A549 treated with Hydrocortisone at 1 μM for 4 hours (cell line): ENCODE results near the gene AFAP1. TPM values are rescaled to one million over a fixed set of nuclear protein-coding genes. Genes with fewer than 3 reads are reported as not detected.

Experiments
- total RNA-seq: library from RNA; stranded (reverse); fragments of 200-300 nt; extraction: Qiagen RNA extraction; gene quantifications from 5 replicates; pipeline ENCODE4 v1.2.3, GENCODE V29; 2022

The AFAP1 gene
- 14.9 to 23.2 TPM (median 19.0 TPM) in 5 replicates for total RNA-seq

DNA sequence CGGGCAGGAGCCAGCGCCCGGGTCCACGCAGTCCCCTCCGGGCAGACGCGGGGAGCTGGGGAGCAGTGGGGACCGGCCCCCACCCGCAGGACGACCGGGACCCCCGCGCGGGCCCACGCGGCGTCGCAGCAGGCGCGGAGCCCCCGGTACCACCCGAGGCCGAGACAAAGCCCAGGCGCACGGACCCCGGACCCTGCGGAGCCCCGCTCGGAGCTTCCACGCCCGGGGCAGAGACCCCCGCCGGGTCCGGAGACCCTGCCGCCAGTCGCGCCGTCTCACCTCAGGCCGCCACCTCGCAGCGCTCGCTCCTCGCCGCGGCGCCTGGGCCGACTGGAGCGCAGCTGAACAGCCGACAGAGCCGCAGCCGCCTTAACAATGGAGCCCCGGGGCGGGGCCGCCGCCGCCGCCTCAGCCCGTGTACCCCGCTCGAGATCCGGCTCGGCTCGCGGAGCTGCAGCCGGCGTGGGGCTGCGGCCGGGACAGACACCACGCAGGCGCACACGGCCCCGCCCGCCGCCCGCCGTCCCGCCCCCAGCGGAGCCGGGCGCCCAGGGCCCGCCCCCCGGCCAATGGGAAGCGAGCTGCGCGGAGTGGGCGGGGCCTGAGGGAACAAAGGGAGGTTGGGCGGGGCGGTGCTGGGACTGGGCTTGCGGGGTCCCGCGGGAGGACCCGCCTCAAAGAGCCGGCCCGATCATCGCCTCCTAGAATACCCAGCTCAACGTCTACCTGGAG is at the start of gene AFAP1:
Gene AFAP1 (minus strand): TSS at position 485 of the 732 bp plus-strand sequence. CDS start 67,783 bp downstream, outside the sequence.

Other genes with a start within 250 kb of the AFAP1 start
- 4.9 to 8.3 TPM (median 6.4 TPM) in 5 replicates for gene ABLIM2, start 219.0 kb upstream of the AFAP1 start, total RNA-seq